SK-N-SH treated with all-trans-retinoic acid at 6 μM for 48 hours (cell line): Measurements from ENCODE around the gene CDC34.

Experiments used
- ATAC-seq: fragments of 200-7000 bp; cut with Tn5 transposase; 3 replicates; pipeline ENCODE4 v1.9.1; 2020; ENCODE audit warnings: mild to moderate bottlenecking, moderate library complexity
- ARNTL ChIP-seq: fragments of 450-650 bp; formaldehyde crosslinking; IDR thresholded peaks from 2 replicates; pipeline ENCODE4 v1.5.0; 2020; ENCODE audit warnings: low read depth, mild to moderate bottlenecking, moderate library complexity, borderline replicate concordance
- BACH2 ChIP-seq: fragments of 250-450 bp; sonication (Bioruptor Pico); IDR thresholded peaks from 2 replicates; pipeline ENCODE4 v1.9.0; 2021; ENCODE audit warnings: mild to moderate bottlenecking, borderline replicate concordance
- CSDC2 ChIP-seq: fragments of 250-450 bp; sonication (Bioruptor Pico); IDR thresholded peaks from 2 replicates; pipeline ENCODE4 v1.5.0; 2020; ENCODE audit warnings: mild to moderate bottlenecking, moderate library complexity
- ESRRG ChIP-seq: fragments of 250-450 bp; sonication (Bioruptor Pico); IDR thresholded peaks from 2 replicates; pipeline ENCODE4 v1.6.1; 2021; ENCODE audit warnings: mild to moderate bottlenecking
- GLIS3 ChIP-seq: fragments of 250-450 bp; sonication (Bioruptor Pico); IDR thresholded peaks from 2 replicates; pipeline ENCODE4 v1.5.0; 2020; ENCODE audit warnings: mild to moderate bottlenecking, moderate library complexity
- ISL1 ChIP-seq: fragments of 250-450 bp; sonication (Bioruptor Pico); IDR thresholded peaks from 2 replicates; pipeline ENCODE4 v2.1.2; 2022; ENCODE audit warnings: mild to moderate bottlenecking, moderate library complexity
- OSR1 ChIP-seq: fragments of 250-450 bp; sonication (Bioruptor Pico); IDR thresholded peaks from 2 replicates; pipeline ENCODE4 v1.8.0; 2022; ENCODE audit warnings: moderate library complexity, mild to moderate bottlenecking, inconsistent platforms
- PATZ1 ChIP-seq: fragments of 250-450 bp; sonication (Bioruptor Pico); IDR thresholded peaks from 2 replicates; pipeline ENCODE4 v1.8.0; 2020; ENCODE audit warnings: mild to moderate bottlenecking, moderate library complexity, borderline replicate concordance
- RARB ChIP-seq: fragments of 250-450 bp; sonication (Bioruptor Pico); IDR thresholded peaks from 2 replicates; pipeline ENCODE4 v1.8.0; 2021; ENCODE audit warnings: mild to moderate bottlenecking, moderate library complexity
- SNAI2 ChIP-seq: fragments of 250-450 bp; sonication (Bioruptor Pico); IDR thresholded peaks from 2 replicates; pipeline ENCODE4 v1.5.0; 2020; ENCODE audit warnings: mild to moderate bottlenecking, moderate library complexity
- TCF4 ChIP-seq: fragments of 250-450 bp; sonication (Bioruptor Pico); IDR thresholded peaks from 2 replicates; pipeline ENCODE4 v1.8.0; 2021; ENCODE audit warnings: mild to moderate bottlenecking, moderate library complexity, borderline replicate concordance
- TOX ChIP-seq: fragments of 250-450 bp; sonication (Bioruptor Pico); IDR thresholded peaks from 2 replicates; pipeline ENCODE4 v1.8.0; 2021; ENCODE audit warnings: mild to moderate bottlenecking, moderate library complexity, borderline replicate concordance
- TSHZ2 ChIP-seq: fragments of 250-450 bp; sonication (Bioruptor Pico); IDR thresholded peaks from 2 replicates; pipeline ENCODE4 v1.5.0; 2020; ENCODE audit warnings: mild to moderate bottlenecking, moderate library complexity
- ZC3H10 ChIP-seq: fragments of 250-450 bp; sonication (Bioruptor Pico); IDR thresholded peaks from 2 replicates; pipeline ENCODE4 v1.5.1; 2021; ENCODE audit warnings: mild to moderate bottlenecking, moderate library complexity
- ZFP3 ChIP-seq: fragments of 250-450 bp; sonication (Bioruptor Pico); IDR thresholded peaks from 2 replicates; pipeline ENCODE4 v1.5.0; 2020; ENCODE audit warnings: mild to moderate bottlenecking, moderate library complexity
- ZFP30 ChIP-seq: fragments of 450-650 bp; formaldehyde crosslinking; IDR thresholded peaks from 2 replicates; pipeline ENCODE4 v1.5.0; 2022; ENCODE audit warnings: mild to moderate bottlenecking, moderate library complexity
- ZNF70 ChIP-seq: fragments of 450-650 bp; formaldehyde crosslinking; IDR thresholded peaks from 2 replicates; pipeline ENCODE4 v1.5.0; 2020; ENCODE audit warnings: mild to moderate bottlenecking, moderate library complexity
- TF ChIP-seq, protein P1 (sequence below): fragments of 250-450 bp; sonication (Bioruptor Pico); IDR thresholded peaks from 2 replicates; pipeline ENCODE4 v1.8.0; 2021; ENCODE audit warnings: low read depth, mild to moderate bottlenecking, moderate library complexity, borderline replicate concordance
- TF ChIP-seq, protein P2 (sequence below): fragments of 250-450 bp; sonication (Bioruptor Pico); IDR thresholded peaks from 2 replicates; pipeline ENCODE4 v1.5.1; 2020; ENCODE audit warnings: low read depth, mild to moderate bottlenecking, moderate library complexity

CDC34 gene

GRCh38 chr19:512547-513365 lies 18.8 kb upstream of the CDC34 start:
- TF ChIP-seq, protein P1, sequence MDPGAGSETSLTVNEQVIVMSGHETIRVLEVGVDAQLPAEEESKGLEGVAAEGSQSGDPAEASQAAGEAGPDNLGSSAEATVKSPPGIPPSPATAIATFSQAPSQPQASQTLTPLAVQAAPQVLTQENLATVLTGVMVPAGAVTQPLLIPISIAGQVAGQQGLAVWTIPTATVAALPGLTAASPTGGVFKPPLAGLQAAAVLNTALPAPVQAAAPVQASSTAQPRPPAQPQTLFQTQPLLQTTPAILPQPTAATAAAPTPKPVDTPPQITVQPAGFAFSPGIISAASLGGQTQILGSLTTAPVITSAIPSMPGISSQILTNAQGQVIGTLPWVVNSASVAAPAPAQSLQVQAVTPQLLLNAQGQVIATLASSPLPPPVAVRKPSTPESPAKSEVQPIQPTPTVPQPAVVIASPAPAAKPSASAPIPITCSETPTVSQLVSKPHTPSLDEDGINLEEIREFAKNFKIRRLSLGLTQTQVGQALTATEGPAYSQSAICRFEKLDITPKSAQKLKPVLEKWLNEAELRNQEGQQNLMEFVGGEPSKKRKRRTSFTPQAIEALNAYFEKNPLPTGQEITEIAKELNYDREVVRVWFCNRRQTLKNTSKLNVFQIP: no peak
- no peak for TF ChIP-seq ZFP3
- TF ChIP-seq, protein P2, sequence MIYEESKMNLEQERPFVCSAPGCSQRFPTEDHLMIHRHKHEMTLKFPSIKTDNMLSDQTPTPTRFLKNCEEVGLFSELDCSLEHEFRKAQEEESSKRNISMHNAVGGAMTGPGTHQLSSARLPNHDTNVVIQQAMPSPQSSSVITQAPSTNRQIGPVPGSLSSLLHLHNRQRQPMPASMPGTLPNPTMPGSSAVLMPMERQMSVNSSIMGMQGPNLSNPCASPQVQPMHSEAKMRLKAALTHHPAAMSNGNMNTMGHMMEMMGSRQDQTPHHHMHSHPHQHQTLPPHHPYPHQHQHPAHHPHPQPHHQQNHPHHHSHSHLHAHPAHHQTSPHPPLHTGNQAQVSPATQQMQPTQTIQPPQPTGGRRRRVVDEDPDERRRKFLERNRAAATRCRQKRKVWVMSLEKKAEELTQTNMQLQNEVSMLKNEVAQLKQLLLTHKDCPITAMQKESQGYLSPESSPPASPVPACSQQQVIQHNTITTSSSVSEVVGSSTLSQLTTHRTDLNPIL (CRISPR knock-in tag): no peak
- no peak for TF ChIP-seq TSHZ2 (CRISPR knock-in tag)
- no peak for TF ChIP-seq PATZ1
- no peak for TF ChIP-seq ZC3H10
- TF ChIP-seq TOX (CRISPR knock-in tag): no peak
- TF ChIP-seq ARNTL (CRISPR knock-in tag): no peak
- TF ChIP-seq RARB (CRISPR knock-in tag): no peak
- TF ChIP-seq TCF4: no peak
- no peak for TF ChIP-seq GLIS3 (CRISPR knock-in tag)
- no peak for TF ChIP-seq SNAI2 (CRISPR knock-in tag)
- no peak for TF ChIP-seq CSDC2
- no peak for TF ChIP-seq ZFP30 (CRISPR knock-in tag)
- no peak for TF ChIP-seq OSR1
- TF ChIP-seq ESRRG (CRISPR knock-in tag): no peak
- no peak for ATAC-seq

DNA sequence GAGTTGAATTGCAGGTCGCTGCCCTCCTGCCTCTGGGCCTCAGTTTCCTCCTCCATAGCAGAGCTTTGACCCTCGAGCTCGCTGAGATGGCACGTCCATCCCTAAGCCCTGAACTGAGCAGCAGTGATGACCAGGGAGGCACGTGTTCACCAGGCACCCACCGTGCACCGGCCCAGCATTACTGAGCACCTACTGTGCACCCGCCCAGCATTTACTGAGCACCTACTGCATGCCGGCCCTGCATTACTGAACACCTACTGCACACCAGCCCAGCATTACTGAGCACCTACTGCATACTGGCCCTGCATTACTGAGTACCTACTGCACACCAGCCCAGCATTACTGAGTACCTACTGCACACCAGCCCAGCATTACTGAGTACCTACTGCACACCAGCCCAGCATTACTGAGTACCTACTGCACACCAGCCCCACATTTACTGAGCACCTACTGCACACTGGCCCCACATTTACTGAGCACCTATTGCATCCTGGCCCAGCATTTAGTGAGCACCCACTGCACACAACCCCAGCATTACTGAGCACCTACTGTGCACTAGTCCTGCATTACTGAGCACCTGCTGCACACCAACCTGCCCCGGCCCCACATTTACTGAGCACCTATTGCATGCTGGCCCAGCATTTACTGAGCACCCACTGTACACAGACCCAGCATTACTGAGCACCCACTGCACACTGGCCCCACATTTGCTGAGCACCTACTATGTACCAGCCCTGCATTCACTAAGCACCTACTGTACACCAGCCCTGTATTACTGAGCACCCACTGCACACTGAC lies 18.0 kb upstream of the CDC34 start:
- TF ChIP-seq, protein P1: no peak
- TF ChIP-seq ISL1 (CRISPR knock-in tag): no peak
- no peak for TF ChIP-seq BACH2 (CRISPR knock-in tag)
- TF ChIP-seq ZNF70: no peak
- TF ChIP-seq ARNTL (CRISPR knock-in tag): no peak
- TF ChIP-seq PATZ1: no peak
- no peak for TF ChIP-seq ZFP3
- TF ChIP-seq TCF4: no peak
- no peak for ATAC-seq
